Heart left ventricle (tissue), 13 donors: ENCODE results near the gene METTL3.

Experiments
- CTCF ChIP-seq, 12 donors: fragments of 200-600 bp; sonication (generic) in 4 of 12; IDR thresholded peaks; one replicate each; pipeline versions ENCODE4 v1.5.0 to v1.8.0; 2018 to 2022; ENCODE audit warnings: antibody characterized with exemption in 12 of 12, mild to moderate bottlenecking in 5 of 12
- POLR2A ChIP-seq, 2 donors: fragments of 450-650 bp; IDR thresholded peaks; one replicate each; pipeline ENCODE4 v1.6.1; 2017; ENCODE audit warnings: antibody characterized with exemption in 2 of 2, mild to moderate bottlenecking in 2 of 2, moderate library complexity in 2 of 2
- donor health status: ischemic (EF 13 %, LVEDD 7.1; RV severe dilation, severe dysfunction).
- donor health status: DM: no; HTN: yes; CAD: no.
- donor health status: DM: no; HTN: no; CAD: no.
- donor health status: ischemic (EF 25% LVEDD 6.9; RV normal size, moderate dysfunction).
- donor health status: ischemic (EF 25% LVEDD 5.7; RV mildly dilated, moderate dysfunction).
- donor health status: ischemic (EF 35%, LVEDD 5.7; RV mildly dilated, moderate dysfunction).
- donor health status: nonischemic (EF 11% LVEDD 7.7; RV severe dilation, severe dysfunction).
- donor health status: DM: yes; HTN: yes; CAD: no.
- donor health status: PGD.
- donor health status: ischemic (EF 29% LVEDD 5.4; RV normal size, mild dysfunction).
- donor health status: nonischemic (EF 23%, LVEDD 6.1; RV moderate dilation, normal function).

GRCh38 chr14:21536418-21537089 lies 25.4 kb upstream of the METTL3 start:
- TF ChIP-seq CTCF (IDR thresholded peaks at IDR 0.05): no peak
- no peak for TF ChIP-seq POLR2A (IDR thresholded peaks at IDR 0.05)
